ENCODE data around the gene TMEM269.
A peak's percentile ranks its signal among the peaks of the same experiment; 100 is the strongest.

TMEM269 gene

DNA sequence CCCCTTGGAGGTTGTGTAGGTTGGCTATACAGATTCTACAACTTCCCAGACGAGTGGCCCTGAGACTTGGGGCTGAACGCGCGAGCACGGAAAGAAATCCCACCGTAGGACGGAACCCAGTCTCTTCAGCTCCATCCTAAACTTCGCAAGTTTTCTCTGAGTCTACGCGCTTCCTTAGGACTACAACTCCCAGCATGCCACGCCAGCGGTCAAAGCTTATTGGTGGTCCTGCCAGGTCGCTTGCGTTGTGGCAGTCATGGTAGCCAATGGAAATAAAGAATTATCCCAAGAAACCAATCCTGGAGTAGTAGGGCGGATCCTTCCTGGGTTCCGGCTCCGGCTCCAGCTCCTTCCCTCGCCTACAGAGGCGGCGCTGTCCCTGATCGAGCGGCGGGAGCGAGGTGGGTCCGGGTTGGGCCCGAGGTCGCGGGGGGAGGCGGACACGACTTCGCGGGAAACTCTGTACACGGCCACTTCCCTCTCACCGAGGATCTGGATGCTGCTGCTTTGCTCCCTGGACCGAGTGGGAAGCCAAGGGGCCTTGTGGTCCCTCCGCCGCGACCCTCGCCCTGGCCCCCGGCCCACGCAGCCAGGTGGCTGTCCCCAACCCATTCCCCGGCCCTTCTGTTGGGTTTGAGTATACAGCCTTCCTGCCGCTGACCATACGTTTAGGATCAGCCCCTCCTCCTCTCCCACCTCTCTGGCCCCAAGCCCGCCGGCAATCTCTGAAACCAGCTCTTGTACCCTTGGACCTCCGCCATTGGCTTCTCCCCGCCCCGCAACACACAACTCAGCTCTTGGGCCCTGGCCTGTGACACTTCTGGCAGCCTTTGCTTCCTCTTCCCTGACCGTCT lies 61.7 kb downstream of the TMEM269 start, which contains the start of gene ZNF691:
ZNF691 (plus strand) TSS at position 357 of the 854 bp plus-strand sequence. CDS start 3,046 bp downstream, outside the sequence.
- no peak within 1 kb of the TSS for H3K27ac ChIP-seq
- DNase-seq (ENCODE audit: low read depth, low spot score): peak; percentile 86

DNA sequence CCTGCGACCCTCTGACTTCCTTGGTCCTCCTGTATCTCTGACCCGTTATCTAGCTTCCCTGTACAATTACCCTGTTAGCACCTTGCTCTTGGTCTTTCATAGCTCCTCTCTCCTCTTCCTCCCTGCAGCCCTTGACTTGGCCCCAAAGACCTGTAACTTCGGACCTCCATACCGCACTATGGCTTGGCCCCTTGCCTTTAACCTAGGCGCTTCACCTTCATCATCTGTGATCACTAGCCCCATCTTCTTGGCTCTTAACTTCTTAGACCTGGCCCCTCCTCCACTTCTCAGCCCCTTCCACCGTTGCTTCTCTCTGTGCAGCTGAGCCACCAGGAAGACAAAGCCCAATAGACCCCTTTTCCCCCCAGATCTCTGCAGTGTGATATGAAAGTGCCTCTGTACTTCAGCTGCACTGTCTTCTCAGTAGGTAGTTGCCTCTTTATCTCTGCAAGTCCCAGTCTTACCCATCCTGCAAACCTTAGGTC lies 62.4 kb downstream of the TMEM269 start:
- DNase-seq (ENCODE audit: low read depth, low spot score): no peak
- no peak overlapping the region for H3K27ac ChIP-seq

- DNase-seq (ENCODE audit: low read depth, low spot score): no peak
- no peak overlapping the region for H3K27ac ChIP-seq
These were observed 63.1 kb downstream of the TMEM269 start for GRCh38 chr1:42847721-42848460.

- no peak overlapping the region for H3K27ac ChIP-seq
- DNase-seq (ENCODE audit: low read depth, low spot score): no peak
These were observed 64.2 kb downstream of the TMEM269 start for GRCh38 chr1:42848823-42849537.

- H3K27ac ChIP-seq: no peak overlapping the region
- DNase-seq (ENCODE audit: low read depth, low spot score): no peak
These were observed 65.2 kb downstream of the TMEM269 start for GRCh38 chr1:42849944-42850343.

Measured in epithelial cell of prostate (primary cell).